Measurements from ENCODE around the gene PYGM. TPM values are rescaled to one million over a fixed set of nuclear protein-coding genes. Genes with fewer than 3 reads are reported as not detected.

Gene PYGM
- total RNA-seq, 1 donor from 2014 or later, result 4.8 TPM

GRCh38 chr11:64778223-64778472, 18.4 kb upstream of the PYGM start:
- ATAC-seq (ENCODE audit: low read depth) (peak; percentile 1), DNase-seq (no peak)
- peak overlapping the region; percentile 99 for H3K27ac Mint-ChIP-seq
- no peak for TF ChIP-seq CTCF (IDR thresholded peaks at IDR 0.05)
- H3K9me3 Mint-ChIP-seq, result no peaks in the 10 kb centered on the region
- ChIA-PET POLR2A (interaction anchor here (0.6 to 6.5 kb wide), 35 partner anchors 10 to 1988 kb away, joined by 3 to 197 read pairs (median 7); partner anchors contain the start of genes ARL2, CFL1, DPF2 and EHD1), CTCF (interaction anchor here (0.9 to 1.4 kb wide), 4 partner anchors 21 to 89 kb away, joined by 3 to 4 read pairs (median 4); partner anchors contain the start of gene CDC42BPG)
- peaks cover 79% of the 10 kb centered on the region for H3K4me1 Mint-ChIP-seq
- intact Hi-C loops (cut with micrococcal nuclease), result loop anchor here (1.0 to 10.0 kb wide), 9 partner anchors 24 to 533 kb away; partner anchors contain the start of genes ATG2A, EHD1, FKBP2 and MEN1
- peak overlapping the region; percentile 88 for H3K4me3 Mint-ChIP-seq
- H3K27me3 Mint-ChIP-seq, result no peaks in the 10 kb centered on the region
- peaks cover 46% of the 10 kb centered on the region for H3K36me3 Mint-ChIP-seq (ENCODE audit: low read depth)

GRCh38 chr11:64777449-64778222, 17.9 kb upstream of the PYGM start:
- H3K27me3 Mint-ChIP-seq, result no peaks in the 10 kb centered on the region
- CTCF ChIA-PET, result interaction anchor here (0.6 to 2.2 kb wide), 3 partner anchors 14 to 778 kb away, joined by 4 to 11 read pairs (median 7); no protein-coding TSS in a partner anchor
- H3K36me3 Mint-ChIP-seq (ENCODE audit: low read depth), result peaks cover 51% of the 10 kb centered on the region
- ATAC-seq (ENCODE audit: low read depth) (peak; percentile 2), DNase-seq (peak; percentile 79)
- POLR2A ChIA-PET, result interaction anchor here (0.6 to 6.5 kb wide), 14 partner anchors 11 to 557 kb away, joined by 3 to 197 read pairs (median 6); partner anchors contain the start of genes MAP4K2, PRDX5, RASGRP2 and TRMT112
- TF ChIP-seq CTCF (IDR thresholded peaks at IDR 0.05), result no peak
- H3K27ac Mint-ChIP-seq, result peak overlapping the region; percentile 87
- H3K4me1 Mint-ChIP-seq, result peaks cover 79% of the 10 kb centered on the region
- intact Hi-C loops (cut with micrococcal nuclease), result loop anchor here (1.0 to 10.0 kb wide), 10 partner anchors 15 to 533 kb away; partner anchors contain the start of genes ATG2A, EHD1, FKBP2 and MEN1
- H3K4me3 Mint-ChIP-seq, result peak overlapping the region; percentile 90
- H3K9me3 Mint-ChIP-seq, result no peaks in the 10 kb centered on the region

GRCh38 chr11:64776875-64777274, 17.1 kb upstream of the PYGM start:
- Mint-ChIP-seq H3K4me3 (peak overlapping the region; percentile 90), H3K36me3 (ENCODE audit: low read depth) (peaks cover 59% of the 10 kb centered on the region), H3K27me3 (no peaks in the 10 kb centered on the region), H3K27ac (peak overlapping the region; percentile 87), H3K4me1 (peaks cover 79% of the 10 kb centered on the region), H3K9me3 (no peaks in the 10 kb centered on the region)
- DNase-seq, result no peak
- ChIA-PET POLR2A (interaction anchor here (0.7 to 6.5 kb wide), 7 partner anchors 11 to 459 kb away, joined by 3 to 197 read pairs (median 6); partner anchors contain the start of genes PRDX5, RASGRP2 and TRMT112), CTCF (interaction anchor here (0.8 to 2.2 kb wide), 4 partner anchors 9 to 88 kb away, joined by 3 to 11 read pairs (median 6); no protein-coding TSS in a partner anchor)
- ATAC-seq (ENCODE audit: low read depth), result no peak
- intact Hi-C loops (cut with micrococcal nuclease), result loop anchor here (2.0 to 10.0 kb wide), 3 partner anchors 14 to 532 kb away; partner anchors contain the start of genes FKBP2, PPP1R14B and SYVN1
- TF ChIP-seq CTCF (IDR thresholded peaks at IDR 0.05), result no peak

- POLR2A ChIA-PET, result interaction anchor here (1.1 to 6.5 kb wide), 5 partner anchors 10 to 77 kb away, joined by 3 to 197 read pairs (median 6); partner anchors contain the start of gene RASGRP2
- no peaks in the 10 kb centered on the region for H3K27me3 Mint-ChIP-seq
- ATAC-seq (ENCODE audit: low read depth) (no peak), DNase-seq (no peak)
- no peaks in the 10 kb centered on the region for H3K9me3 Mint-ChIP-seq
- H3K36me3 Mint-ChIP-seq (ENCODE audit: low read depth), result peaks cover 63% of the 10 kb centered on the region
- H3K4me1 Mint-ChIP-seq, result peaks cover 83% of the 10 kb centered on the region
- intact Hi-C loops (cut with micrococcal nuclease), result loop anchor here (2.0 to 10.0 kb wide), 3 partner anchors 14 to 532 kb away; partner anchors contain the start of genes FKBP2, PPP1R14B and SYVN1
- CTCF ChIA-PET, result interaction anchor here (0.8 to 2.2 kb wide), 4 partner anchors 8 to 87 kb away, joined by 3 to 11 read pairs (median 6); no protein-coding TSS in a partner anchor
- no peak for TF ChIP-seq CTCF (IDR thresholded peaks at IDR 0.05)
- H3K4me3 Mint-ChIP-seq, result peak overlapping the region; percentile 90
- H3K27ac Mint-ChIP-seq, result peak overlapping the region; percentile 87
Measured at GRCh38 chr11:64776425-64776824, 16.7 kb upstream of the PYGM start.

All from activated B cell treated with CpG ODN at 0.5 μM for 24 hours (primary cell).